B cell (primary cell): Measurements from ENCODE around the gene TTYH1. TPM values are rescaled to one million over a fixed set of nuclear protein-coding genes. Genes with fewer than 3 reads are reported as not detected.

Experiments used
- ATAC-seq: fragments of 200-7000 bp; cut with Tn5 transposase; one replicate; pipeline ENCODE4 v1.10.0; 2021; ENCODE audit warnings: low read depth, mild to moderate bottlenecking, moderate number of reproducible peaks, moderate library complexity
- CTCF ChIA-PET: fragments of 350-600 bp; sonication (Branson Sonifier 250); formaldehyde crosslinking; loops from one replicate; lab custom pipeline; 2021; ENCODE audit warnings: antibody characterized with exemption, inconsistent platforms; lab: Charles Lee
- POLR2A ChIA-PET: fragments of 350-600 bp; sonication (Branson Sonifier 250); formaldehyde crosslinking; loops from one replicate; lab custom pipeline; 2021; ENCODE audit warnings: antibody characterized with exemption; lab: Charles Lee
- DNase-seq: peaks from one replicate; pipeline ENCODE4 v3.0.0; 2013
- H2AFZ ChIP-seq: 2 replicates; pipeline ENCODE4 v1.6.1; 2012; ENCODE audit warnings: mild to moderate bottlenecking, low read depth, low read length; ENCODE audit not compliant: insufficient read depth, poor library complexity, severe bottlenecking
- H3K27ac ChIP-seq, 2 donors: 1 replicate in 1 of 2; 2 replicates in 1 of 2; pipeline ENCODE4 v1.5.1; 2012 to 2013; ENCODE audit warnings: low read length in 2 of 2, mild to moderate bottlenecking in 2 of 2, moderate library complexity in 1 of 2
- H3K27me3 ChIP-seq, 4 experiments: fragments of 200-600 bp in 1 of 4; sonication (generic) in 1 of 4; replicated peaks in 1 of 4; 1 replicate in 2 of 4; 2 replicates in 2 of 4; pipeline versions ENCODE4 v1.6.1 to v1.7.0; 2013 to 2016; ENCODE audit warnings: low read length in 3 of 4, mild to moderate bottlenecking in 2 of 4, mixed read lengths in 1 of 4, moderate library complexity in 1 of 4; ENCODE audit not compliant: insufficient read depth in 4 of 4, control insufficient read depth in 3 of 4; ENCODE audit errors: control extremely low read depth in 1 of 4
- H3K36me3 ChIP-seq, 2 experiments: replicated peaks in 1 of 2; 1 replicate in 1 of 2; 2 replicates in 1 of 2; pipeline versions ENCODE4 v1.6.1 to v1.7.1; 2013; ENCODE audit warnings: low read length in 1 of 2; ENCODE audit not compliant: insufficient read depth in 2 of 2, control insufficient read depth in 1 of 2; ENCODE audit errors: control extremely low read depth in 1 of 2, extremely low read depth in 1 of 2
- H3K4me1 ChIP-seq, 2 donors: fragments of 200-600 bp in 1 of 2; sonication (generic) in 1 of 2; 1 replicate in 1 of 2; 2 replicates in 1 of 2; pipeline versions ENCODE4 v1.5.1 to v1.6.1; 2013 to 2017; ENCODE audit warnings: low read length in 2 of 2; ENCODE audit not compliant: control insufficient read depth in 2 of 2, insufficient read depth in 2 of 2
- H3K4me2 ChIP-seq: replicated peaks from 2 replicates; pipeline ENCODE3; 2012; ENCODE audit warnings: mild to moderate bottlenecking, low read depth, low read length; ENCODE audit not compliant: poor library complexity, severe bottlenecking
- H3K4me3 ChIP-seq, 5 experiments: fragments of 200-600 bp in 1 of 5; sonication (generic) in 1 of 5; 1 replicate in 3 of 5; 2 replicates in 2 of 5; pipeline versions ENCODE4 v1.5.1 to v1.7.0; 2011 to 2016; ENCODE audit warnings: low read length in 4 of 5, mild to moderate bottlenecking in 4 of 5, low read depth in 2 of 5, control low read depth in 1 of 5, moderate library complexity in 1 of 5; ENCODE audit not compliant: insufficient read depth in 1 of 5; ENCODE audit errors: control extremely low read depth in 1 of 5, extremely low read depth in 1 of 5
- H3K79me2 ChIP-seq: fragments of 200-600 bp; sonication (generic); one replicate; pipeline ENCODE4 v1.6.0; 2016; ENCODE audit warnings: low read length; ENCODE audit not compliant: control insufficient read depth, insufficient read depth
- H3K9ac ChIP-seq: fragments of 200-600 bp; sonication (generic); 2 replicates; pipeline ENCODE4 v1.6.1; 2017; ENCODE audit warnings: mild to moderate bottlenecking, low read length, moderate library complexity
- H3K9me3 ChIP-seq, 3 donors: one replicate each; pipeline versions ENCODE4 v1.6.1 to v1.7.1; 2013; ENCODE audit warnings: low read length in 2 of 3; ENCODE audit not compliant: control insufficient read depth in 2 of 3, insufficient read depth in 1 of 3; ENCODE audit errors: control extremely low read depth in 1 of 3
- H4K20me1 ChIP-seq: 2 replicates; pipeline ENCODE4 v1.6.0; 2012; ENCODE audit warnings: mild to moderate bottlenecking, low read length; ENCODE audit not compliant: insufficient read depth, control insufficient read depth, poor library complexity, severe bottlenecking
- H3K27ac Mint-ChIP-seq: one replicate; pipeline ENCODE4 v1.8.0; 2021; ENCODE audit warnings: mixed read lengths
- H3K27me3 Mint-ChIP-seq: one replicate; pipeline ENCODE4 v1.8.0; 2021; ENCODE audit warnings: mixed read lengths
- H3K4me1 Mint-ChIP-seq: one replicate; pipeline ENCODE4 v1.8.0; 2021; ENCODE audit warnings: mixed read lengths
- H3K4me3 Mint-ChIP-seq: one replicate; pipeline ENCODE4 v1.8.0; 2021; ENCODE audit warnings: mixed read lengths
- H3K9me3 Mint-ChIP-seq: one replicate; pipeline ENCODE4 v1.8.0; 2022; ENCODE audit warnings: mixed read lengths; ENCODE audit not compliant: insufficient read depth
- CTCF ChIP-seq: fragments of 200-600 bp; IDR thresholded peaks from one replicate; pipeline ENCODE4 v1.8.0; 2022; ENCODE audit warnings: antibody characterized with exemption, mild to moderate bottlenecking
- EZH2 ChIP-seq: IDR thresholded peaks from 2 replicates; pipeline ENCODE4 v1.6.1; 2012; ENCODE audit warnings: borderline replicate concordance, low read depth, mild to moderate bottlenecking, moderate library complexity, low read length; ENCODE audit not compliant: insufficient read depth, poor library complexity, severe bottlenecking
- WGBS: methylation state at CpG from one replicate; pipeline ENCODE4 v1.1.5; 2013; ENCODE audit warnings: missing lambda C conversion rate; ENCODE audit not compliant: insufficient coverage; 5-methylcytosine and 5-hydroxymethylcytosine counted together
- intact Hi-C: fragments of 100-400 bp; cut with micrococcal nuclease; formaldehyde crosslinking; loops from one replicate; pipeline ENCODE4 v1.10.0; 2022
- polyA plus RNA-seq: library from polyadenylated mRNA; depleted of rRNA; stranded (reverse); fragments of >200 nt; gene quantifications from 2 replicates; pipeline ENCODE4 v1.2.3, GENCODE V29; 2012
- total RNA-seq, 2 donors: library from RNA; stranded (reverse); fragments of 120-200 nt in 1 of 2; gene quantifications; 1 replicate in 1 of 2; 2 replicates in 1 of 2; pipeline versions ENCODE4 v1.2.3 to v1.2.4, GENCODE V29; 2013 to 2022

TTYH1 gene
- total and polyA plus RNA-seq, 2 donors (not counting 1 experiment from before 2014, with no cell fraction given), result not detected

- Histone ChIP-seq H4K20me1 (peaks cover 99% of the 10 kb centered on the region), H3K9ac (no peak overlapping the region), H3K79me2 (peaks cover 76% of the 10 kb centered on the region), H3K27me3 (no peaks in the 10 kb centered on the region), H3K27ac (no peak overlapping the region), H3K4me2 (no peak overlapping the region), H2AFZ (no peak overlapping the region), H3K4me3 (no peak overlapping the region), H3K9me3 (no peaks in the 10 kb centered on the region), H3K4me1 (peaks cover 0 to under 1% of the 10 kb centered on the region in 2 donors), H3K36me3 (peaks cover 1 to 92% of the 10 kb centered on the region in 2 experiments)
- DNase-seq (no peak), ATAC-seq (peak; percentile 28)
- Mint-ChIP-seq H3K27me3 (no peaks in the 10 kb centered on the region), H3K27ac (no peak overlapping the region), H3K4me3 (no peak overlapping the region), H3K4me1 (peaks cover 13% of the 10 kb centered on the region), H3K9me3 (no peaks in the 10 kb centered on the region)
- WGBS, result 94% methylated on average over 47 of the region's 51 CpGs
- intact Hi-C loops, result no loop called here
- CTCF ChIA-PET, result no interaction called here
- POLR2A ChIA-PET, result no interaction called here
- TF ChIP-seq CTCF, result no peak
- TF ChIP-seq EZH2, result no peak
These were observed 41.4 kb downstream of the TTYH1 start for GRCh38 chr19:54456423-54457373.
